Ramos (cell line): ENCODE results near the gene SLC66A3.

Source experiments
- in situ Hi-C: fragments of 300-500 bp; cut with MboI; formaldehyde crosslinking; loops from one replicate; pipeline ENCODE4 v1.14.3; 2022; ENCODE audit warnings: low sequenced_read_pairs; ENCODE audit not compliant: unreplicated experiment

Gene SLC66A3

GRCh38 chr2:11200651-11201050, 45.4 kb downstream of the SLC66A3 start:
- in situ Hi-C loops, result no loop called here

GRCh38 chr2:11201969-11202368, 46.7 kb downstream of the SLC66A3 start:
- in situ Hi-C loops, result no loop called here

- in situ Hi-C loops, result no loop called here
These were observed 48.2 kb downstream of the SLC66A3 start for GRCh38 chr2:11203480-11203879.

GRCh38 chr2:11208083-11208482, 52.8 kb downstream of the SLC66A3 start:
- in situ Hi-C loops, result no loop called here

GRCh38 chr2:11212645-11213044, 57.4 kb downstream of the SLC66A3 start:
- in situ Hi-C loops, result no loop called here

GRCh38 chr2:11213090-11213638, 57.9 kb downstream of the SLC66A3 start:
- in situ Hi-C loops, result no loop called here

GRCh38 chr2:11213975-11214374, 58.7 kb downstream of the SLC66A3 start:
- in situ Hi-C loops, result no loop called here

- in situ Hi-C loops, result no loop called here
These were observed 59.5 kb downstream of the SLC66A3 start for GRCh38 chr2:11214770-11215169.

GRCh38 chr2:11215407-11215806, 60.1 kb downstream of the SLC66A3 start:
- in situ Hi-C loops, result no loop called here

GRCh38 chr2:11220445-11220844, 65.2 kb downstream of the SLC66A3 start:
- in situ Hi-C loops, result no loop called here

- in situ Hi-C loops, result no loop called here
These were observed 67.6 kb downstream of the SLC66A3 start for GRCh38 chr2:11222845-11223244.

GRCh38 chr2:11224887-11225286, 69.6 kb downstream of the SLC66A3 start:
- in situ Hi-C loops, result no loop called here

- in situ Hi-C loops, result no loop called here
These were observed 72.3 kb downstream of the SLC66A3 start for GRCh38 chr2:11227595-11227994.
